AG10803 (cell line): ENCODE results near the gene PDCD2L.
"Not testable (repeated sequence)": the region's sequence is repeated elsewhere in the genome, so short reads cannot be mapped to it uniquely, and the experiment has no call there.

Experiments used
- DNase-seq: peaks from one replicate; pipeline ENCODE4 v3.0.0; 2010; ENCODE audit warnings: low read depth
- H3K4me3 ChIP-seq: 2 replicates; pipeline ENCODE4 v1.5.1; 2011; ENCODE audit warnings: mild to moderate bottlenecking, low read length, control low read depth
- CTCF ChIP-seq: conservative IDR thresholded peaks from 2 replicates; pipeline ENCODE4 v1.5.1; 2011; ENCODE audit warnings: mild to moderate bottlenecking, low read length, control low read depth, inconsistent platforms

PDCD2L gene

GRCh38 chr19:34386645-34387445, 17.4 kb upstream of the PDCD2L start:
- H3K4me3 ChIP-seq = no peak overlapping the region
- DNase-seq = no peak
- TF ChIP-seq CTCF = no peak

- DNase-seq = no peak
- TF ChIP-seq CTCF = no peak
- H3K4me3 ChIP-seq = no peak overlapping the region
Measured at GRCh38 chr19:34387446-34387810, 16.8 kb upstream of the PDCD2L start.

- not testable (repeated sequence) for H3K4me3 ChIP-seq, DNase-seq
Measured at GRCh38 chr19:34388745-34389144, 15.5 kb upstream of the PDCD2L start.

- H3K4me3 ChIP-seq = no peak overlapping the region
- no peak for TF ChIP-seq CTCF
- DNase-seq = no peak
Measured at GRCh38 chr19:34391813-34392212, 12.4 kb upstream of the PDCD2L start.

- no peak overlapping the region for H3K4me3 ChIP-seq
- DNase-seq = no peak
- TF ChIP-seq CTCF = no peak
Measured at GRCh38 chr19:34393031-34393430, 11.2 kb upstream of the PDCD2L start.

- no peak for TF ChIP-seq CTCF
- DNase-seq = no peak
- H3K4me3 ChIP-seq = no peak overlapping the region
Measured at GRCh38 chr19:34393629-34394028, 10.6 kb upstream of the PDCD2L start.

- no peak overlapping the region for H3K4me3 ChIP-seq
- TF ChIP-seq CTCF = no peak
- DNase-seq = no peak
Measured at GRCh38 chr19:34397853-34398252, 6.3 kb upstream of the PDCD2L start.
